ENCODE data around the gene ST6GALNAC1.
"Not testable (repeated sequence)": the region's sequence is repeated elsewhere in the genome, so short reads cannot be mapped to it uniquely, and the experiment has no call there.

DNA sequence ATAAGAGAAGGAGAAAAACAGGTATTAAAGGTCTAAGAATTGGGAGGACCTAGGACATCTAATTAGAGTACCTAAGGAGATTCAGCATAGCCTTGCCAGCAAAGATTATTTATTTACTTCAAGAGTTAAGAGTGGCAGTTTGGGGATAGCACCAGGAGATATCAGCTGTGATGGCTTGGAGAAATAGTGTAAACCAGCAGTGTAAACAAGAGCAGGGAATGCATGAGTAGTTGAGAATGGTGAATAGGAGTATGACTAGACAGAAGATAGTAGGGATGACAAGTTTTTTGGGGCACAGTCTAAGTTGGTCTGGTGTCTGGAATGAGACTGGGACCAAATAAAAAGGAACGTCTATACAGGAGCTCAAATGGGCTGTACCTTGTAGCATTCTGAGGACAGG is 36.9 kb downstream of the ST6GALNAC1 start:
- not testable (repeated sequence) for TF ChIP-seq CTCF, POLR2A (IDR thresholded peaks at IDR 0.05)

Measured in ovary (tissue), 3 donors.